Transverse colon (tissue), 3 donors: ENCODE measurements around the gene EIF2AK3.

Experiments used
- POLR2A ChIP-seq: fragments of 450-650 bp; IDR thresholded peaks from one replicate; pipeline ENCODE4 v1.6.1; 2016; ENCODE audit warnings: antibody characterized with exemption, mild to moderate bottlenecking, moderate library complexity
- TF ChIP-seq, protein P1 (sequence below), 5 experiments: fragments of 200-600 bp in 3 of 5; fragments of 450-650 bp in 2 of 5; sonication (generic) in 3 of 5; IDR thresholded peaks; 1 replicate in 2 of 5; 2 replicates in 3 of 5; pipeline ENCODE4 v1.5.1; 2016 to 2017; ENCODE audit warnings: antibody characterized with exemption in 5 of 5, inconsistent platforms in 3 of 5, mild to moderate bottlenecking in 2 of 5, moderate library complexity in 1 of 5

- no peak for TF ChIP-seq POLR2A
- TF ChIP-seq, protein P1, sequence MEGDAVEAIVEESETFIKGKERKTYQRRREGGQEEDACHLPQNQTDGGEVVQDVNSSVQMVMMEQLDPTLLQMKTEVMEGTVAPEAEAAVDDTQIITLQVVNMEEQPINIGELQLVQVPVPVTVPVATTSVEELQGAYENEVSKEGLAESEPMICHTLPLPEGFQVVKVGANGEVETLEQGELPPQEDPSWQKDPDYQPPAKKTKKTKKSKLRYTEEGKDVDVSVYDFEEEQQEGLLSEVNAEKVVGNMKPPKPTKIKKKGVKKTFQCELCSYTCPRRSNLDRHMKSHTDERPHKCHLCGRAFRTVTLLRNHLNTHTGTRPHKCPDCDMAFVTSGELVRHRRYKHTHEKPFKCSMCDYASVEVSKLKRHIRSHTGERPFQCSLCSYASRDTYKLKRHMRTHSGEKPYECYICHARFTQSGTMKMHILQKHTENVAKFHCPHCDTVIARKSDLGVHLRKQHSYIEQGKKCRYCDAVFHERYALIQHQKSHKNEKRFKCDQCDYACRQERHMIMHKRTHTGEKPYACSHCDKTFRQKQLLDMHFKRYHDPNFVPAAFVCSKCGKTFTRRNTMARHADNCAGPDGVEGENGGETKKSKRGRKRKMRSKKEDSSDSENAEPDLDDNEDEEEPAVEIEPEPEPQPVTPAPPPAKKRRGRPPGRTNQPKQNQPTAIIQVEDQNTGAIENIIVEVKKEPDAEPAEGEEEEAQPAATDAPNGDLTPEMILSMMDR (IDR thresholded peaks at IDR 0.05), result no peak
These were observed 25.2 kb downstream of the EIF2AK3 start for GRCh38 chr2:88602022-88602421.
